MM.1S (cell line): ENCODE results near the gene VPS54.

Experiments
- EZH2 ChIP-seq: fragments of 300-600 bp; sonication (generic); optimal IDR thresholded peaks from 2 replicates; pipeline ENCODE3; 2017; ENCODE audit warnings: low read depth, mild to moderate bottlenecking, antibody characterized with exemption, low read length, mixed read lengths
- EZH2phosphoT487 ChIP-seq: fragments of 300-600 bp; sonication (generic); IDR thresholded peaks from 2 replicates; pipeline ENCODE4 v1.6.1; 2018; ENCODE audit warnings: antibody characterized with exemption, low read length
- TF ChIP-seq, protein P1 (sequence below): fragments of 300-600 bp; sonication (generic); IDR thresholded peaks from 2 replicates; pipeline ENCODE4 v1.5.1; 2016; ENCODE audit warnings: antibody characterized with exemption, low read length, mixed read lengths

DNA sequence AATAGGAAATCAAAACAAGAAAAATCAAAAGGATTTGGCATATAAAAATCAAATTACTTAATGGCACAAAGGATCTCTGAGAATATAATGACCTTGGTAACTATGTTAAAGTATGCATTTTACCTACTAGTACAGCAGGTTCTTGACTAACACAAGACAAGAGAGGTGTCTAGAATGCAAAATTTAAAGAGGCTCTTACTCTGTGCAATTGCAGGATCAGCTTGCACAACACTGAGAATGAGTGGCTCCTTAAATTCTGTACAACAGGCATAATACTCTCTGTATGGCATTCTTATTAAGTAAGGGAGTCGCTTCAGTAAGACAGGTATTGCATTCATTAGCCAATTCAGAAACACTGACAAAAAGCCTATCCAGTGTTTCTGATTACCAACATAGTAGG, 104.9 kb downstream of the VPS54 start:
- TF ChIP-seq EZH2, result no peak
- TF ChIP-seq, protein P1, sequence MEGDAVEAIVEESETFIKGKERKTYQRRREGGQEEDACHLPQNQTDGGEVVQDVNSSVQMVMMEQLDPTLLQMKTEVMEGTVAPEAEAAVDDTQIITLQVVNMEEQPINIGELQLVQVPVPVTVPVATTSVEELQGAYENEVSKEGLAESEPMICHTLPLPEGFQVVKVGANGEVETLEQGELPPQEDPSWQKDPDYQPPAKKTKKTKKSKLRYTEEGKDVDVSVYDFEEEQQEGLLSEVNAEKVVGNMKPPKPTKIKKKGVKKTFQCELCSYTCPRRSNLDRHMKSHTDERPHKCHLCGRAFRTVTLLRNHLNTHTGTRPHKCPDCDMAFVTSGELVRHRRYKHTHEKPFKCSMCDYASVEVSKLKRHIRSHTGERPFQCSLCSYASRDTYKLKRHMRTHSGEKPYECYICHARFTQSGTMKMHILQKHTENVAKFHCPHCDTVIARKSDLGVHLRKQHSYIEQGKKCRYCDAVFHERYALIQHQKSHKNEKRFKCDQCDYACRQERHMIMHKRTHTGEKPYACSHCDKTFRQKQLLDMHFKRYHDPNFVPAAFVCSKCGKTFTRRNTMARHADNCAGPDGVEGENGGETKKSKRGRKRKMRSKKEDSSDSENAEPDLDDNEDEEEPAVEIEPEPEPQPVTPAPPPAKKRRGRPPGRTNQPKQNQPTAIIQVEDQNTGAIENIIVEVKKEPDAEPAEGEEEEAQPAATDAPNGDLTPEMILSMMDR, result no peak
- no peak for TF ChIP-seq EZH2phosphoT487
